ENCODE data around the gene KIAA0930. TPM values are rescaled to one million over a fixed set of nuclear protein-coding genes. Genes with fewer than 3 reads are reported as not detected.
A peak's percentile ranks its signal among the peaks of the same experiment; 100 is the strongest.

The KIAA0930 gene
- total RNA-seq, 1 donor from 2014 or later, result 107 TPM

DNA sequence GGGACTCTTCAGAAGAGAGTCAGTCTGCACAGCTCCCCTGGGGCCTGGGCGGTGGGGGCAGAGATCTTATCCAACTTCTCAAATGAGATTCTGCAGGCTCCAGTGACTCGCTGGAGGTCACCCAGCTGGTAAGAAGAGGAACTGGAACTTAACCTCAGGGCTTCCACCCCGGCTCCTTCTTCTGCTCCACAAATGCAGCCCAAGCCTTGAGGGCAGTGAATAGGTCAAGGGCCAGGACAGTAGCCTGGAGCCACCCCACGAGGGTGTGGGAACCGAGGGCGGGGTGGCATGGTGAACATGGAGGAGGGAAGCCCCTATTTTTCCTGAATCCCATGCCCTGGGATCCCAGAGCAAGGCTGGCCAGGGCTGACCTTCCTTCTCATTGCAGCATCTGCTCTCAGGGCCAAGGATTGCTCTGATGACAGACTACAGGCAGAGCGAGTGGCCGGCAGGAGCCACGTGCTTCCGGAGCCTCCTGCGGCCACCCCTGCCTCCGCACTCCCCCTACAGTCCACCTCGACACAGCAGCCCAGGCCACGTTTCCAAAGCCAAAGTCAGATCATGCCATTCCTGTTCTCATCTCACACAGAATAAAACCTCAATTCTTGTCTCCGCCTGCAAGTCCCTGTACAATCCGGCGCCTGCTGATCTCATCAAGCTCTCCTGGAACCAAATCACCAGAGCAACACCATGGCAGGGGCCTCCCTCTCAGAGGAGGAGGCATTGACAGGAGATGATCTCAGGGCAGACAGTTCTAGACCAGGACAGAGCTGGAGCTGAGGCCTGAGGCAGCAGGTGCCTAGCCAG lies 23.0 kb upstream of the KIAA0930 start:
- peak overlapping the region; percentile 23 for H3K27ac Mint-ChIP-seq (ENCODE audit: unreplicated experiment)
- Histone ChIP-seq H3K27me3 (ENCODE audit: insufficient read depth, low read length) (no peaks in the 10 kb centered on the region), H3K9ac (ENCODE audit: low read length) (no peak overlapping the region), H2AFZ (ENCODE audit: low read depth, low read length) (peak overlapping the region; percentile 67), H3K27ac (ENCODE audit: low read depth, low read length) (no peak overlapping the region), H3K9me3 (ENCODE audit: insufficient read depth, low read depth, low read length) (no peaks in the 10 kb centered on the region), H3K4me3 (ENCODE audit: insufficient read depth, low read depth, low read length) (no peak overlapping the region), H4K20me1 (ENCODE audit: insufficient read depth, low read length) (no peaks in the 10 kb centered on the region), H3K4me1 (ENCODE audit: insufficient read depth, low read length) (peaks cover 7% of the 10 kb centered on the region), H3K79me2 (ENCODE audit: insufficient read depth, low read length) (no peaks in the 10 kb centered on the region), H3K36me3 (ENCODE audit: insufficient read depth, low read length) (no peaks in the 10 kb centered on the region), H3K4me2 (ENCODE audit: low read length) (no peak overlapping the region)
- no peak overlapping the region for H3K4me3 Mint-ChIP-seq (ENCODE audit: unreplicated experiment)
- no peak for TF ChIP-seq EZH2 (IDR thresholded peaks at IDR 0.05; ENCODE audit: insufficient read depth, low read length)
- TF ChIP-seq, protein P1, sequence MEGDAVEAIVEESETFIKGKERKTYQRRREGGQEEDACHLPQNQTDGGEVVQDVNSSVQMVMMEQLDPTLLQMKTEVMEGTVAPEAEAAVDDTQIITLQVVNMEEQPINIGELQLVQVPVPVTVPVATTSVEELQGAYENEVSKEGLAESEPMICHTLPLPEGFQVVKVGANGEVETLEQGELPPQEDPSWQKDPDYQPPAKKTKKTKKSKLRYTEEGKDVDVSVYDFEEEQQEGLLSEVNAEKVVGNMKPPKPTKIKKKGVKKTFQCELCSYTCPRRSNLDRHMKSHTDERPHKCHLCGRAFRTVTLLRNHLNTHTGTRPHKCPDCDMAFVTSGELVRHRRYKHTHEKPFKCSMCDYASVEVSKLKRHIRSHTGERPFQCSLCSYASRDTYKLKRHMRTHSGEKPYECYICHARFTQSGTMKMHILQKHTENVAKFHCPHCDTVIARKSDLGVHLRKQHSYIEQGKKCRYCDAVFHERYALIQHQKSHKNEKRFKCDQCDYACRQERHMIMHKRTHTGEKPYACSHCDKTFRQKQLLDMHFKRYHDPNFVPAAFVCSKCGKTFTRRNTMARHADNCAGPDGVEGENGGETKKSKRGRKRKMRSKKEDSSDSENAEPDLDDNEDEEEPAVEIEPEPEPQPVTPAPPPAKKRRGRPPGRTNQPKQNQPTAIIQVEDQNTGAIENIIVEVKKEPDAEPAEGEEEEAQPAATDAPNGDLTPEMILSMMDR (IDR thresholded peaks at IDR 0.05; ENCODE audit: insufficient read depth, low read depth, low read length), result peak; percentile 59
- H3K27me3 Mint-ChIP-seq (ENCODE audit: low read depth, unreplicated experiment), result peaks cover 13% of the 10 kb centered on the region
- DNase-seq (ENCODE audit: low read depth) (peak; percentile 62), FAIRE-seq (peak; percentile 29)
- H3K4me1 Mint-ChIP-seq (ENCODE audit: low read depth, unreplicated experiment), result peaks cover 8% of the 10 kb centered on the region
- H3K36me3 Mint-ChIP-seq (ENCODE audit: low read depth, unreplicated experiment), result no peaks in the 10 kb centered on the region
- peaks cover 5% of the 10 kb centered on the region for H3K9me3 Mint-ChIP-seq (ENCODE audit: unreplicated experiment)

GRCh38 chr22:45262931-45263462 lies 22.3 kb upstream of the KIAA0930 start:
- Histone ChIP-seq H3K9ac (ENCODE audit: low read length) (no peak overlapping the region), H3K4me3 (ENCODE audit: insufficient read depth, low read depth, low read length) (no peak overlapping the region), H3K4me2 (ENCODE audit: low read length) (no peak overlapping the region), H3K4me1 (ENCODE audit: insufficient read depth, low read length) (peaks cover 5% of the 10 kb centered on the region), H3K27ac (ENCODE audit: low read depth, low read length) (no peak overlapping the region), H3K79me2 (ENCODE audit: insufficient read depth, low read length) (no peaks in the 10 kb centered on the region), H2AFZ (ENCODE audit: low read depth, low read length) (no peak overlapping the region), H3K9me3 (ENCODE audit: insufficient read depth, low read depth, low read length) (no peaks in the 10 kb centered on the region), H4K20me1 (ENCODE audit: insufficient read depth, low read length) (no peaks in the 10 kb centered on the region), H3K36me3 (ENCODE audit: insufficient read depth, low read length) (no peaks in the 10 kb centered on the region), H3K27me3 (ENCODE audit: insufficient read depth, low read length) (no peaks in the 10 kb centered on the region)
- H3K9me3 Mint-ChIP-seq (ENCODE audit: unreplicated experiment), result peaks cover 5% of the 10 kb centered on the region
- H3K36me3 Mint-ChIP-seq (ENCODE audit: low read depth, unreplicated experiment), result no peaks in the 10 kb centered on the region
- FAIRE-seq (no peak), DNase-seq (ENCODE audit: low read depth) (no peak)
- peaks cover 13% of the 10 kb centered on the region for H3K27me3 Mint-ChIP-seq (ENCODE audit: low read depth, unreplicated experiment)
- no peak overlapping the region for H3K27ac Mint-ChIP-seq (ENCODE audit: unreplicated experiment)
- no peak overlapping the region for H3K4me3 Mint-ChIP-seq (ENCODE audit: unreplicated experiment)
- TF ChIP-seq, protein P1 (IDR thresholded peaks at IDR 0.05; ENCODE audit: insufficient read depth, low read depth, low read length), result no peak
- TF ChIP-seq EZH2 (IDR thresholded peaks at IDR 0.05; ENCODE audit: insufficient read depth, low read length), result no peak
- peaks cover 8% of the 10 kb centered on the region for H3K4me1 Mint-ChIP-seq (ENCODE audit: low read depth, unreplicated experiment)

All from astrocyte (in vitro differentiated cells and primary cell).